Measurements from ENCODE around the gene INO80C.
"Not testable (repeated sequence)": the region's sequence is repeated elsewhere in the genome, so short reads cannot be mapped to it uniquely, and the experiment has no call there.

The INO80C gene

GRCh38 chr18:35460736-35461161 is 37.0 kb downstream of the INO80C start:
- DNase-seq (ENCODE audit: low read depth in 2 of 2) = no peak

DNA sequence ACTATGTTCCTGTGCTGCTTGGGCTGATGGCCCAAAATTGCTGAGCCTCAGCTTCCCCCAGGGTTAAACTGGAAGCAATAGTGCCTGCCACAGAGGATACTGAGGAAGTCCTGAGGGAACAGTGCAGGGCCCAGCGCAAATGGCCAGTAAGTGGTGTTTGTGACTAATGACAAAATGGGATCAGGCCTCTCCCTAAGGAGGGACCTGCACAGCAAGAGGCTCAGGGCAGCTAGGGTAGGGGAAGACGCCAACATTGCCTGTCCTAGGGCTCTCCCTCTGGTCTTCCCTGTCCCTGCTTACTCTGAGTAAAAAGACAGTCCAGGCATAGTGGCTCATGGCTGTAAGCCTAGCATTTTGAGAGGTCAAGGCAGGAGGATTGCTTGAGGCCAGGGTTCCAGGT is 37.8 kb downstream of the INO80C start:
- no peak for DNase-seq (ENCODE audit: low read depth in 2 of 2)

GRCh38 chr18:35458677-35459441 is 38.9 kb downstream of the INO80C start:
- DNase-seq (ENCODE audit: low read depth in 2 of 2) = no peak

DNA sequence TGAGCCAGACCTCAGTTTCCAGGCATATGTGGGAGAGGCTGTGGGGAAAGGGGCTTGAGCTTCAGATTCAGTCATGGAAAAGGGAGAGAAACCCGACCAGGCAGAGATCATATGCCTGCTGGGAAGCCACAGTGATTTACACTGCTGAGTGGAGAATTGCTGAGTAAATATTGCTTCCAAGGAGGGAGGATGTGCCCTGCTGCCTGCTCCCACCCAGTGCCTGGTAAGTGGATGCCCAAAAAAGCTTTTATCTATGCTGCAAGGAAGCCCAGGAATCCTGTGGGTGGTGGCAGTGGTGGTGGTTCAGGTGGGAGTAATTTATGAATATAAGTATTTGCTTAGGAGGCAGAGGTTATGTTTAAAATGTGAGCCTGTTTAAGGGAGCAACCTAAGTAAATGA is 39.5 kb downstream of the INO80C start:
- no peak for DNase-seq (ENCODE audit: low read depth in 2 of 2)

- DNase-seq (ENCODE audit: low read depth in 2 of 2) = no peak
Observed at GRCh38 chr18:35457140-35457704, 40.5 kb downstream of the INO80C start.

- no peak for DNase-seq (ENCODE audit: low read depth in 2 of 2)
Observed at GRCh38 chr18:35455926-35456763, 41.6 kb downstream of the INO80C start.

- no peak for DNase-seq (ENCODE audit: low read depth in 2 of 2)
Observed at GRCh38 chr18:35454803-35455202, 43.0 kb downstream of the INO80C start.

DNA sequence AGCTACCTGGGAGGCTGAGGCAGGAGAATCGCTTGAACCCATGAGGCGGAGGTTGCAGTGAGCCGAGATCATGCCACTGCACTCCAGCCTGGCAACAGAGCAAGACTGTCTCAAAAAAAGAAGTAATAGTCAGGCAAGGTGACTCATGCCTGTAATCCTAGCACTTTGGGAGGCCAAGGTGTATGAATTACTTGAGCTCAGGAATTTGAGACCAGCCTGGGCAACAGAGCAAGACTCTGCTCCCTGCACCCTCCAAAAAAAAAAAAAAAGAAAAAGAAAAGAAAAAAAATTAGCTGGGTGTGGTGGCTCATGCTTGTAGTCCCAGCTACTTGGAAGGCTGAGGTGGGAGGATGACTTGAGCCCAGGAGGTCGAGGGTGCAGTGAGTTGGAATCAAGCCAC is 44.7 kb downstream of the INO80C start:
- not testable (repeated sequence) for DNase-seq (ENCODE audit: low read depth in 2 of 2)

DNA sequence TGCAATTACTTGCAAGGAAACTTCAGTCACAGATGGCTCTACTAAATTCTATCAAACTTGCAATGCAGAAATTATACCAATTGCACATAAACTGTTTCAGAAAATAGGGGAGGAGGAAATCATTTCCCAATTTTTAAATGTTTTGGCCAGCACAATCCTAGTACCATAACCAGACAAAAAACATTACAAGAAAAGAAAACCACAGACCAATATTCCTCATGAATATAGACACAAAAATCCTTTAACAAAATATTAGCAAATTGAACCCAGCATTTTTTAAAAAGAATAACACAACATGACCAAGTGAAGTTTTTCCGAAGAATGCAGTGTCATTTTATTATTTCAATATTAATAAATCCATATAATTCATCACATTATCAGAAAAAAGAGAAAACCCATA is 45.8 kb downstream of the INO80C start:
- no peak for DNase-seq (ENCODE audit: low read depth in 2 of 2)

GRCh38 chr18:35451032-35451431 is 46.7 kb downstream of the INO80C start:
- no peak for DNase-seq (ENCODE audit: low read depth in 2 of 2)

DNA sequence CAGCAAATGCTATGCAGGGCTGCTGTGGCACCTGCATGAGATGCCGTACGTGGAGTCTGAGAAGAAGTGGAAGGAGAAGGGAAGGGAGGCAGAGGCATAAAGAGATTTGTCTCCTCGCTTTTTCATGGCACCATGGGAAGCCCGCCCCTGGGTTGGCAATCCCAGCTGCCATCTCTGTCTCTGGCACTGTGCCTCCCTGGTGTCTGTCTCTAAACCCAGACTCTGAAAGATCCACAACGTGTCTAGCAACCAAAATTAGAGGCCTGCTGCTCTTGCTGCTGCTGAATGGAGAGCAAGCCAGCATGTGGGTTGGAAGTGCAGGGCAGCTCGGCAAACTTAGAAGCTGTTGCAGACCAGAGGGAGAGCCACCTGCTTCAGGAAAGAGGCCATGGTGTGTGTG is 53.1 kb downstream of the INO80C start:
- DNase-seq (ENCODE audit: low read depth in 2 of 2) = no peak

- DNase-seq (ENCODE audit: low read depth in 2 of 2) = no peak
Observed at GRCh38 chr18:35443847-35444246, 53.9 kb downstream of the INO80C start.

DNA sequence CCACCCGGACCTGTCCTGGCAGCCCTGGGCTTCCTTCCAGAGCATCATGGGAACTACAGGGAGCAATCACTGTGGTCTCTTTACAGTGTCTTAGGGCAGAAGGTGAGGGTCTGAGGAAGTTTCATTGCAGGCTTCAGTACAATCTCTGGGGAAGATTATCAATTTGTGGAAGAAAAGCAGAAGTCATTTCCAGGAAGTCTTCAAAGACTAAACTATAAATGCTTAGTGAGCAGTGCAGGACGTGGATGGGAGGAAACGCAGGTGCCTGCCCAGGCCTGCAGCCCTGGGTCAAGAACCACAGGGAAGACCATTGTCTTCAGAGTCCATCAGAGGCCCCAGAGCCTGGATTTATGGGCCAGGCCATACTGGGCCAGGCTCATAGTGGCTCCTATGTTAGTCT is 54.3 kb downstream of the INO80C start:
- no peak for DNase-seq (ENCODE audit: low read depth in 2 of 2)

- no peak for DNase-seq (ENCODE audit: low read depth in 2 of 2)
Observed at GRCh38 chr18:35442701-35443100, 55.1 kb downstream of the INO80C start.

DNA sequence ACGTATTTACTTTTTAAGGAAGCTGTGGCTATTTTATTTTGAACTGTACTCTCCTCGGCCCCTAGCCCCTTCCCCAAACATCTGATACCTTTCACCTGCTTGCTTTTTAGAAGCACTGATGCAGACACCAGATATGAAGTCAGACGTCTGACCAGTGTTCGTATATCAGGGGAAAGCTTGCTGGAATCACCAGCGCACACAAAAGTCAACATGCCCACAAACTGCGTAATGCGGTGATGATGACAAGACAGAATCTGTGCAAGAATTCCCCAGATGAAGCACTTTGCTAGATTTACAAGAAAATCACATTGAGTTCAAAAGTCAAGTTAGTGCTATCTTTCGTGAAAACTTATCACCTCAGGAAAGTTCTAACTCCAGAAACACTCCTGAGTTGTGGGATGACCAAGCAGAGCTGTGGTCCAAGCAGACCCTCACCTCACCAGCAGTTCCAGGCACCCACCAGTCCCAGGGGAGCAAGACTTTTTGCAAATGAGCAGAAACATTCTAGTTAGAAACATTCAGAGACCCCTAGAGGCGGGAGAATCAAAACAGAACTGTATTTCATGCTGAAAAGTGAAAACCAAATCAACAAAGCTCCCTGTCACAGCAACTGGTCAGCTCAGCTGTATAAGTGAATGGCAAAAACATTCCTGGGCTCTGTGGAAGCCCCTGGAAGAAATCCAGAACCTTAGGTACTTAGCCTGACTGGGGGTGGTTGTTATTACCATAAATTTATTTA is 55.7 kb downstream of the INO80C start:
- DNase-seq (ENCODE audit: low read depth in 2 of 2) = no peak

- DNase-seq (ENCODE audit: low read depth in 2 of 2) = no peak
Observed at GRCh38 chr18:35438480-35439234, 59.1 kb downstream of the INO80C start.

- no peak for DNase-seq (ENCODE audit: low read depth in 2 of 2)
Observed at GRCh38 chr18:35437836-35438235, 59.9 kb downstream of the INO80C start.

DNA sequence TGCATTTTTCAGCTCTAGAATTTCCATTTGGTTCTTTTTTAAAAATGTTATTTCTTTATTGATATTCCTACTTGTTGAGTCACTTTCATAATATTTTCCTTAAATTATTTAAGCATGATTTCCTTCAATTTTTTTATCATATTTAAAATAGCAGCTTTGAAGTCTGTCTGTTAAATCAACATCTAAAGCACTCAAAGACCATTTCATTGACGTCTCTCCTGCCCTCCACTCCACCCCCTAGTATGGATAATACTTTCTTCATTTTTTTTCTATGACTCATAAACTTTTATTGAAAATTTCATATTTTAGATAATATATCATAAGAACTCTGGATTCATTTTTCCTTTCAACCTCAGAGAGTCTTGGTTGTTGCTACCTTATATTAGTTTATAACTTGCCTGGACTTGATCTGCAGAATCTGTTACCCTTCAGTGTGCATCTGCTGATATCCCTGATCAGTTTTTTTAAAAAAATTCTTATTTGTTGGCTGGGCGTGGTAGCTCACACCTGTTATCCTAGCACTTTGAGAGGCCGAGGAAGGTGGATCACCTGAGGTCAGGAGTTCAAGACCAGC is 61.6 kb downstream of the INO80C start:
- no peak for DNase-seq (ENCODE audit: low read depth in 2 of 2)

- no peak for DNase-seq (ENCODE audit: low read depth in 2 of 2)
Observed at GRCh38 chr18:35435401-35435800, 62.4 kb downstream of the INO80C start.

DNA sequence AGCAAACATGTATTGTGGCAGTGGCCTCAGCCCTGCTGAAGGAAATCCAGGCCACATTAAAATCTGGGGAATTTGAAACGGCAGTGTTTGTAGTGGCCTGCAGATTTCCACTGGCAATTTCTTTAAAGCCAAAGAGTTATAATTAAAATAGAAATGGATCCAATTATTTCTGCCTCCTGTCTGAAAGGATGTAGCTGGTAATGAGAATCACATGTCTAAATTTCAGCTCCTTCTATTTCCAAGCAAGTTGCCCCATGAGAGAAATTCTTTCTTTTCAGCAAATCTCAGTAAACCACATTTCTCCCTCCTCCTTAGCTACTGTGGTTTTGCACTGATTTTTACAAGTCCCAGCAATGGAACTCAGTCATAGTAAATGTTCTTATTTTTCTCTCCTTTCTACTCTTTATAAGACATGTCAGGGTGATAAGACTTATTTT is 65.2 kb downstream of the INO80C start:
- DNase-seq (ENCODE audit: low read depth in 2 of 2) = no peak

- DNase-seq (ENCODE audit: low read depth in 2 of 2) = no peak
Observed at GRCh38 chr18:35431374-35431741, 66.4 kb downstream of the INO80C start.

Measured in stimulated activated CD4-positive, alpha-beta T cell treated with anti-CD3 and anti-CD28 coated beads, Interleukin-4, amount 100 ng/mL, for 48 hours (primary cell).